SHP77 (cell line): ENCODE results near the gene ADAMTS10.
A peak's percentile ranks its signal among the peaks of the same experiment; 100 is the strongest.
"Not testable (repeated sequence)": the region's sequence is repeated elsewhere in the genome, so short reads cannot be mapped to it uniquely, and the experiment has no call there.

ENCODE experiments used
- DNase-seq, 2 experiments: peaks; one replicate each; lab custom pipeline; 2025; lab: John Stamatoyannopoulos, UW

The ADAMTS10 gene

DNA sequence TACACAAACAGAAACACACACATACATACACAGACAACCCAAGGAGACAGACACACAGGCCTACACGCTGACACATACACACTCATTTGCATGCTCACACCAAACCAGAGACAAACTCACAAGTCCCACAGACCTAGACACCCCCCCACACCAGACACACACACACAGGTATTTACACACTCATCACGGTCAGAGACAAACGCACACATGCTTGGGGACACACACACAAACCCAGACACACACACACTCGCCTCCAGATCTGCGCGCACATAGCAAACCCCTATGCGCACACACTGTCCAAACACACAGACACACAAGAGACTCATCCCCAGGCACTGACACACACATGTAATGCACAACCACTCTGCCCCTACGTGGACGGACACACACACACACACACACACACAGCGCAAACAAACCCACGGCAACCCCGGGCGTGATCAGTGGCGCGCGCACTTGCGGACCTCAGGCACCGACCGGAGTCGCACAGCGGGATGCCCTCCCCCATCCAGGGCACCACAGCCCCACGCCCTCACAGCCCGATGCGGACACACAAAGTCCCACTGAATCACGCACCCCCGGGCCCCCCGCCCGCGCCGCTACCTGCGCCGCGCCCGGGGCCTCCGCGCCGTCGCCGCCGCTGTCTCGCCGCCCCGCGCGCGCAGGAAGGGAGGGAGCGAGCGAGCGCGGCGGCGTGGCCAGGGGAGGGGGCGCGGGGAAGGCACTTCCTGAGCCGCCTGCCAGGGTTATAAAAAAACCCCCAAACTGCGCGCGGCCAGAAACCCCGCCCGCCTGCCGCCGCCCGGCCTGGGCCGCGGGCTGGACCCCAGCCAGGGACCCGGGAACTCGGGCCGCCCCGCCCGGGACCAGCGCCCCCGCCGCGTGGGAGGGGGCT is at the start of gene ADAMTS10:
Gene ADAMTS10 (minus strand): TSS at position 675 of the 895 bp plus-strand sequence. CDS start 5,005 bp downstream, outside the sequence.
- DNase-seq: no peak

DNA sequence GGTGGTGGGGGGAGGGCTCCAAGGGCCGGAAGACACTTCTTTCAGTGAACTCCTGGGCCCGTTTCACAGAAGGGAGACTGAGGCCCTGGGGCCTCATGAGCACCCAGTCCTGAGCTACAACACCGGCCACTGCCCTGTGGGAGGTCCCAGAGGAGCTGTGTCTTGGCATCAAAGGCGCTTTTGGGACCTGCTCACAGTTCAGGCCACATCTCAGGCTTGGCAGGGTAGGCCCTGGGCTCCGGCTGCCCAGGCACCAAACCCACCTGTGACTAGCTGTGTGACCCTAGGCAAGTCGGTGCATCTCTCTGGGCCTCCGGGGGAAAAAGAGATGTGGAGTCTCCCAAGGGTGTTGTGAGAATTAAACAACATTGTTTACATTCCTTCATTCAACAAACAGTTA is 49.4 kb upstream of the ADAMTS10 start:
- DNase-seq: no peak

DNA sequence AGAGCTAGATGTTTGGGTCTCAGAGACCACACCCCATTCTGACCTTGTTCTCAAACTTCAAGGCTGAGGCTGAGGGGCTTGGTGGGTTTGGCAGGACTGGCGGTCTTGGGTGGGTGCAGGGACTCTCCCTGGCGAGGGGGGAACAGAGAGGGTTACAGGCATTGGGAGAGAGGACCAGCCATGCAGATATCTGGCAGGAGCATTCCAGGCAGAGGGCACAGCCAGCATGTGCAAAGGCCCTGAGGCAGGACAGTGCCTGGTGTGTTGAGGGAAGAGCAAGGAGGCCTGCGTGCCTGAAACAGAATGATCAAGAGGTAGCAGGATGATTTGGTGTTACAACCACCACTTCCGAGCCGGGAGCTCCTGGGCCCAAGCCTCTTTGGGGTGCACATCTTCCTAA is 47.4 kb upstream of the ADAMTS10 start:
- DNase-seq: no peak

DNA sequence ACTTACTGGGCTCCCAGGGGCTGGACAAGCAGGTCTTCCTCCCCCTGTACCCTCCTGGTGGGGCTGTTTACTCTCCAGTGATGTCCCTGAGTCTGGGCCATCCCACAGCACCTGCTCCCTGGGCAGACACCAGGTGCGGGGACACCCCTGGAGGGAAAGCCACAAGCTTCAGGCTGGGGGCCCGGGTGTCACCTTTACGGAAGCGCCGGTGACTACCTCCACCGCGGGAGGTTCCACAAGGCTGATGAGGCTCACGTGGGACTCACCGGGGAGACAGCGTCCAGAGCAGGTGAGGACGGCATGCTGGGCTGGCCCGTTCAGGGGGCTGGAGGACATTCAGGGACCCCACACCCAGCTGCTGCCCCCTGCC is 44.8 kb upstream of the ADAMTS10 start:
- peak; percentile 62 to 81 for DNase-seq

DNA sequence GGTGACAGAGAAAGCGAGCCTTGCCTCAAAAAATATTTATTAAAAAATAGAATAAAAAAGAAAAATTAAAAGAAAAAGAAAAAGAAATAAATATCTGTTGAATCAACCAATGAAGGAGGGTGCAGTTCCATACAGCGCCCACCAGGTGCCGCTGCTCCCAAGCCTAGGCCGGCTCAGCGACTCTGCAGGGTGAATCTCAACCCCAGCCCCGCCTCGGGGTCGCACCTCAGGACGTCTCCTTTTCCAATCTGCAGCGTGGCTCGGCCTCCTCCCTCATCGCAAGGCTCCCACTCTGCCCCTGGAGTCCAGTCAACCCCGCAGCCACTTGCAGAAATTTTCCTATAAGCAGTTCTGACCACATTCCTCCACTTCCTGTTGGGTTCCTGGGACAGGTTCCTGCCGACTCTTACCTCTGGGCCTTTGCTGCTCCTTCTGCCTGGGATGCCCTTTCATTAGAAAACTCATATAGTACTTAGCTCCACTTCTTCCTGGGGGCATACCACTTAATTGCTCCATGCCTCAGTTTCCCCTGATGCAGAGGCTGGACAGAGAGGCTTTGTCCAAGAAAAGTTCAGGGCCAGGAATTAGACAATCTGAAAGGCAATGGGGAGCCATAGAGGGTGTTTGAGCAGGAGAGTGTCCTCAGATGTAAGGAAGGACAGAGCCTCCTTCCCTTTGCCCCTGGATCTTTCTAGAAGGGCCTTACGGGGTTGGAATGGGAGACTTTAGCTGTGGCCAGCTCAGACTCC is 44.2 kb upstream of the ADAMTS10 start:
- DNase-seq: peak; percentile 48 to 58

DNA sequence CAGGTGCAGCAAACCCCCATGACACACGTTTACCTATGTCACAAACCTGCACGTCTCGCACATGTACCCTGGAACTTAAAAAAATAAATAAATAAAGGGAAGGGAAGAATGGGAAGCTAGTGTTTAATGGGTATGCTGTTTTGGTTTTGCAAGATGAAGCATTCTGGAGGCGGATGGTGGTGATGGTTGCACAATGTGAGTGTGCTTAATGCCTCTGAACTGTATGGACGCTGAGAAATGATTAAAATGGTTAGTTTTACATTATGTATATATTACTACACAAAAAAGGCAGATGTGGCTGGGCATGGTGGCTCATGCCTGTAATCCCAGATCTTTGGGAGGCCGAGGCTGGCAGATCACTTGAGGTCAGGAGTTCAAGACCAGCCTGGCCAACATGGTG is 37.7 kb upstream of the ADAMTS10 start:
- DNase-seq: no peak

DNA sequence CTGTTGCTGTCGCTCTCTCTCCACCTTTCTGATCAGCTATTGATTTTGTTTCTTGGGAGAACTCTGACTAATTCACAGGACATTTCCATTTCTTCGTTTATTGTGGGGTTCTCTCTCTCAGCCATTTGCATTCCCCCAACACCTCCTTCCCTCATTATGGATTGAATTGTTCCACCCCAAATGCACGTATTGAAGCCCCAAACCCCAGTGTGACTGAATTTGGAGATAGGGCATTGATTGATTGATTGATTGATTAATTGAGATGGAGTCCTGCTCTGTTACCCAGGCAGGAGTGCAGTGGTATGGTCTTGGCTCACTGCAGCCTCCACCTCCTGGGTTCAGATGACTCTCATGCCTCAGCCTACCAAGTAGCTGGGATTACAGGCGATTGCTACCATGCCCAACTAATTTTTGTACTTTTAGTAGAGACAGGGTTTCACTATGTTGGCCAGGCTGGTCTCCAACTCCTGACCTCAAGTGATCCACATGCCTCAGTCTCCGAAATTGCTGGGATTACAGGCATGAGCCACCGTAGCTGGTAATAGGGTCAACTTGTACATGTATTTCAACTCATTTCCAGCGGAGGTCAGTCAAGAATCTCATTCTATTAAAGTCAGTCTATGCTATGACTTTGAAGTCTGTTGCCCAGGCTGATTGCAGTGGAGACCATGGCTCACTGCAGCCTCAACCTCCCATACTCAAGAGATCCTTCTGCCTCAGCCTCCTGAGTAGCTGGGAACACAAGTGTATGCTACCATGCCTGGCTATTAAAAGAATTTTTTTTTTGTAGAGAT is 33.5 kb upstream of the ADAMTS10 start:
- no peak for DNase-seq

DNA sequence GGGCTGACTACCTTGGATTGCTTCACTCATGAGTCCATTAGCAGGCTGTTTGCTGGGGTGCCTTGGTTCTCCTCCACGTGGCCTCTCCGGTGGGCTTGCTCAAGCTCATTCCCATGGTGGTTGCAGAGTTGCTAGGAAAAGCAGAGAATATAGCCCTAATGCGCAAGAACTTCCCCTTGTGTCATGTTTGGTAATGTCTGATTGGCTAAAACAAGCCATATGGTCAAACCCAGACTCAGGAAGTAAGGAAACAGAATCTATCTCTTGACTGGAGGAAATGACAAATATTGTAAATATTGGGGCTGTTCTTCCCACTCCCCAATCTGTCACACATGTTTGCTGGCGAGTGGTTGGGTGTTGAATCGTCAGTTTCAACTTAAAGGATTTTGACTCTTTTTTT is 32.0 kb upstream of the ADAMTS10 start:
- no peak for DNase-seq

DNA sequence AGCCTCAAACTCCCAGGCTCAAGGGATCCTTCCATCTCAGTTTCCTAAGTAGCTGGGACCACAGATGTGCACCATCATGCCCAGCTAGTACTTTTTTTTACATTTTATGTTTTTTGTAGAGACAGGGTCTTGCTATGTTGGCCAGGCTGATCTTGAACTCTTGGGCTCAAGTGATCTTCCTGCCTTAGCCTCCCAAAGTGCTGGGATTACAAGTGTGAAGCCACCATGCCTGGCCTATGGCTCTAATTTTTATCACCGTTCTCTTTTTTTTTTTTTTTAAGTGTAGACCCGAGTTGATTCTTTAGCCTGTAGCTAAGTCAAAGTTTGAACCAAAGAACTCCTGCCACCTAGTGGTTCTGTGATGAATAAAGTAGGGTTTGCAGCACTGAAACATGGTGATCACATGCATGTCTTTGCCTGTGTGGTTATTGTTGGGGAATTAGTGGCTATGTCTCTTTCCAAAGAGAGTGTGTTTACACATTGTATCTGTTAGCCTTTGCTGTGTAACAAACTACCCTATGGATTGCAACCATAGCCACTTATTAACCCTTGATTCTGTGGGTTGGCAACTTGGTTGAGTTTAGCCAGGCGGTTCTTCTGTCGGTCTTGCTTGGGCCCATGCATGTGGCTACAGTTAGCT is 31.5 kb upstream of the ADAMTS10 start:
- peak in 1 of 2 experiments; percentile 39 for DNase-seq

DNA sequence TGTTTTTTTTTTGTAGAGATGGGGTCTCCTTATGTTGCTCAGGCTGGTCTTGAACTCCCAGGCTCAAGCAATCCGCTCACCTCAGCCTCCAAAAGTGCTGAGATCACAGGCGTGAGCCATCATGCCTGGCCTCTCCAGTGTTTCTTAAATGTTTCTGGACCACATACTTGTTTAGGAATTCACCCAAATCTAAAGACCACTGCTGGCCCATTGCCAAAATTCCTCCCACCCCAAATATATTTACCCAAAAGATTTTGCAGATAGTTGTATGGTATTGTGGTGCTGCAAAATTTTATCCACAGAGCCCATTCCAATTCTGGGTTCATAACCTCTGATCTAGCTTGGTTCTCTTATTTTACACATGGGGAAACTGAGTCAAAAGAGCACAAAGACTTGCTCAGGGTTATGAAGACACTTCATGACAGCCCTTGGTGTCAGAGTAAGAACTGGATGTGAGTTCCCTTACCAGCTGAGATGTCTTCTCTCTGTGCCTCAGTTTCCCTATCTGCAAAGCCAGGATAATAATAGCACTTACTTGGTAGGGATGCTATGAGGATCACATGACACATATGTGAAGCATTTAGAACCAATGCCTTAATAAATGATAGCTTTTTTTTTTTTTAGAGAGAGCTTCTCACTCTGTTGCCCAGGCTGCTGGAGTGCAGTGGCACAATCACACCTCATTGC is 30.8 kb upstream of the ADAMTS10 start:
- no peak for DNase-seq

DNA sequence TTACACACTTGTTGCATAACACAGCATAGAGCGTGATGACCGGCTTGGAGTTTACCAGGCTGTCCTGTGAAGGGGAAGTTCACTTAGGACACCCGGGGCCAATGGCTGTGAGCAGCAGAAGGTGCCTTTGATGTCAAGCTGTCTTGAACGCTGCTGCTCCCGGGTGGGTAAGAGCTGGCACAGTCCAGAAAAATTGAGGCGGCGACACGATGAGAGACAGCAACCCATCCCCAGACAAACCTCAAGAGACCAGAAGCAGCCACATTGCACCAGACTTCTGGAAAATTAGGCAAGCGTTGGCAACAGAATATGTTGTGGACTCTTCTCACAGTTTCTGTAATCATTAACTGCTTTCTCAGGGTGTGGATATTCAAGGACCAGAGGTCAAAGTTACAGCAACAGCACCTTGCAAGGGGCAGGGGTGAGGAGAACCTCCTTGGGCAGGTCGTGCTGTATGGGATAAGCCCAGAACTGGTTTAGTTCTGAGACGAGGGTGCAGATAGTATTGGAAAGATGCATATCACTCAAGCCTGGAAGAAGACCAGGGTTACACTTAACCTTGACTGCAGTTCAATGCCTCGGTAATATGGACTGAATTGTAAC is 30.0 kb upstream of the ADAMTS10 start:
- DNase-seq: no peak

DNA sequence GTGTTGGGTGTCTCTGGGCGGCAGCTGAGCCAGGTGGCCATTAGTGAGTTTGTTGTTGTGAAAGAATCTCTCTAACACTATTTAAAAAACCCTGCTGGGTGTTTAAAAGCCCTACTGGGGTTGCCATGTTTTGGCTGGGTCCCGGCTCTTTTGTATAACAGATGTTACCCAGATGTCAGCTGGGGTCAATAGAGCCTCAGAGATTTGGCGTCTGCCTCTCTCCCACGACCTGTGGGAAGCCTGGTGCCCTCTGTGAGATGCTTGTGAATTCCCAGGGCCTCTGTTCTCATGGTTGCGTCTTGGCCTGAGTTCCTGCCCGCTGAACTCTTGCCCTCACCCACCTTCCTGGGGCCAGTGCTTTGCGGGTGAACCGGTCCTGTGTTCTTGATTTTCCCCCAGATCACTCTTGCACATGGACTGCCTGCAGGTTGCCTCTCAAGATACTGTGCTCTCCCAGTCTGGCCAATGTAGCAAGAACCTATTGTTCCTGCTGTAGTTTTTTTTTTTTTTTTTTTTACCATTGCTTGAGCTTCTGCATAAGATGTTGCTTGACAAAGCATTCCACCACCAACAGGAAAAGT is 29.4 kb upstream of the ADAMTS10 start:
- no peak for DNase-seq

DNA sequence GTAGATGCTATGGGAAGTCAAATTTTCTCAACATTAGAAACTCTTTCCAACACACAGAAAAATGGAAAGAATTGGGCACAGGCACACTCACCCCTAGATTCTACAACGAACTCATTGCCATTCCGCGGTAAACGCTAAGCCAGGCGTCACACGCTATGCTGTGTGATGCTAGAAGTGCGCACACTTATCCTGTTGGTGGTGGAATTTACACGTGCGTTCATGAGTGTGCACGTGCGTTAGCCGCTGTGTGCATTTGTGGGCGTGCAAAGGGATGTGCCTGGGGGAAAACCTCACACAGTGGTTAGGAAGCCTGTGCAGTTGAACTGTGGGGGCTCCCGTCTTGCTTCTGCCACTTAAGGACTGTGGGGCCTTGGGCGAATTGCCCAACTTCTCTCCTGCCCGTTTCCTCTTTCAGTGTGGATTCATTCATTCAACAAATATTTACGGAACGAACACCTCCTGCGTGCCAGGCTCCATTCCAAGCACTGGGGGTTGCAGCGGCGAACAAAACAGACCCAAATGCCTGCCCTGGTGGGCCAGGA is 27.6 kb upstream of the ADAMTS10 start:
- no peak for DNase-seq

DNA sequence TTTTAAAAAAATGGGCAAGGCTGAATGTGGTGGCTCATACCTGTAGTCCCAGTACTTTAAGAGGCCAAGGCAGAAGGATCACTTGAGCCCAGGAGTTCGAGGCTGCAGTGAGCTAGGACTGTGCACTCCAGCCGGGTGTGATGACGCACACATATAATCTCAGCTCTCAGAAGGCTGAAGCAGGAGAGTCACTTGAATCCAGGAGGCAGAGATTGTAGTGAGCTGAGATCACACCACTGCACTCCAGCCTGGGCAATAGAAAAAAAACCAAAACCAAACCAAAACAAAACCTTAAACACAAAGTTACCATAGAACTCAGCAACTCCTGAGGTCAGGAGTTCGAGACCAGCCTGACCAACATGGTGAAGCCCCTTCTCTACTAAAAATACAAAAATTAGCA is 26.6 kb upstream of the ADAMTS10 start:
- DNase-seq: not testable (repeated sequence)

DNA sequence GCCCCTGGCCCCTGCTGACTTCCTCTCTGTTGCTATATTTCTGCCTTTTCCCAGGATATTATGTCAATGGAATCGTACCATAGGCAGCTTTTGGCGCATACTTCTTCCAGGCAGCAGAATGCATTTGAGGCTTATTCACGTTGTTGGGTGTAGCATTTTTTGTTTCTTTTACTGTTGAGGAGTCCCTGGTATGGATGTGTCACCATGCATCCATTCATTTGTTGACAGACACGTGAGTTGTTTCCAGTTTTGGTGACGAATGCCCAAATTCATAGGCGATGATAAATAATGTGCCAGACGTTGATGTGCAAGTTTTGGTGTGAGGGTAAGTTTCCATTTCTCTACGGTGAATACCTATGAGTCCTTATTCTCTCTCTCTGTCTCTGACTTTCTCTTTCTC is 24.9 kb upstream of the ADAMTS10 start:
- no peak for DNase-seq

DNA sequence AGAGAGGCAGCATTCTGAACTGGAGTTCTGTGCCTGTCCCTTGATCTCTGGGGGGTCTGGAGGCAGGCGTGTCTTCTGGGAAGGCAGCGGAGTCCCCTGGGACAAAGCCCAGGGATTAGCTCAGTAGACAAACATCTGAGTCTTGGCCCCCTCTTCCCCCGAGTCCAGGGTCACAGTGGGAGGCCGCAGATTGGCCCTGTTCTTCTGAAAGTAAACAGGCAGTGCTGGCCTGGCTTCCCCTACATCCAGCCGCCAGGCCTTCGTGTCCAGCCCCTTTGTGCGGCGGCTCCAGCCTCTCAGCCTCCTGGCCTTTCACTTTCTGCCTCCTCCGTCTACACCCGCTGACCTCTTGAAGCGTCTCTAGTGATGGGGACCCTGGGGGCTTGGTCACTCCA is 20.9 kb upstream of the ADAMTS10 start:
- no peak for DNase-seq

DNA sequence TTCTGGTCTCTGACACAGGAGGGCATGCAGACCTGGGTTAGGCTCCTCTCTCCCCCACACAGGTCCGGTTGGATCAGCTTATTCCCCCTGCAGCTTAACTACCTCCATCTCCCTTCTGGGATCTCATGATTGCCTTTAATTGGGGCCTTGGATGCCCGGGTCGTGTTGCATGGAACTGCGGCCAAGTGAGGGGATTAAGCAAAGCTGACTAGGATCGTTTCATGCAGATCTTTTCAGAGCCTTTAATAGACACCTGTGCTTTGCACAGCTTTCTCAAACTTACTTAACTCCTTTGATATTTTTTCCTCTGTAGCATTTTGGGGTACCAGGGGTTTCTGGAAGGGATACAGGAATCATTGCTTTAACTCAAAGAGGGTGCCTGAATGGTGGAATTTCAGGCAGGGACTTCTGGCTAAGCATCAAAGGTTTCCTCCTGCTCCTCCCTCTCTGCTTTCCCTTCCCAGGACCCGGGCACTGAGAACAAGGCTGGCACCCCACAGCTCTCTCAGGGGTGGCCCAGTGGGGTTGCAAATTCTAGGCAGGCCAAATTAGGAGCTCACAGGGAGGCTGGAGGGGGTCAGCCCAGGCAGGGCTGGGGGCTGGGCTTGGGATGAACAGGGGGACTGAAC is 20.4 kb upstream of the ADAMTS10 start:
- no peak for DNase-seq

DNA sequence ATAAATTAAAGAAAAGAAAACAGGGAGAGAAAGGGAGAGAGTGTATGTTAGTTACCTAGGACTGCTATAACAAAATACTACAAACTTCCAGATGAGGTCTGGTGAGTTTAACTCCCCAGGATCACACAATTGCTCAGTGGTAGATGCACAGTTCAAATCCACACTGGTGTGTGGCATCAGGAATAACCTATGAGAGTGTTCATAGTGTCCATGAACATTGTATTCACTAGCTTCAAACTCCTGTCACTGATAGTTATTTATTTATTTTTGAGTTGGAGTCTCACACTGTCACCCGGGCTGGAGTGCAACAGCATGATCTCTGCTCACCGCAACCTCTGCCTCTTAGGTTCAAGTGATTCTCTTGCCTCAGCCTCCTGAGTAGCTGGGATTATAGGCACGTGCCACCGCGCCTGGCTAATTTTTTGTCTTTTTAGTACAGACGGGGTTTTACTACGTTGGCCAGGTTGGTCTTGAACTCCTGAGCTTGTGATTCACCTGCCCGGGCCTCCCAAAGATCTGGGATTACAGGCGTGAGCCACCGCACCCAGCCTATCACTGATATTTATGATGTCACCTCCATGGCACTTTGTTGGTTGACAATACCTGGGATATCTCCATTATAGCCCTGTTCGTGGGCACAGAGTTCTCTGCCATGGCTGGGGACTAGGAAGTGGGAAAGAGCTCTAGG is 19.6 kb upstream of the ADAMTS10 start, which contains the start of gene NFILZ:
Gene NFILZ (plus strand): TSS at position 638 of the 688 bp plus-strand sequence. CDS start 46,133 bp downstream, outside the sequence.
- DNase-seq: no peak

DNA sequence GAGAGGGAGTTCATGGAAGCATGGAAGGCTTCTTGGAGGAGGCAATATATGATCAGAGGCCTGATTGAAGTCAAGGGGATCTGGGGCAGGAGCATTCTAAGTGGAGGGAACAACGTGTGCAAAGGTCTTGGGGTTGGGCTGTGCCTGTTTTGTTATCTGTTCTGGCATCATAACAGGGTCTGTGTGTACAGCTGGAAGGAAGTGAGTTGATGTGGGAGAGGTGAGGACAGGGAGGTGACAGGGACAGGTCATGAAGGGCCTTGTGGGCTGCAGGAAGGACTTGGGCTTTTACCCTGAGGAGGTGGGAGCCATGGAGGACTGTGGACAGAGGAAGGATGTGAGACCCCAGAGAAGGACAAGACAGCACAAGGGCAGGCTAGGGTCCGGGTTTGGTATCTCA is 18.7 kb upstream of the ADAMTS10 start:
- DNase-seq: no peak
